ENCODE data around the gene CARS2. TPM values are rescaled to one million over a fixed set of nuclear protein-coding genes. Genes with fewer than 3 reads are reported as not detected.

The CARS2 gene
- total RNA-seq, 6 experiments from 2014 or later, result 50.1 to 68.0 (median 52.9) TPM

DNA sequence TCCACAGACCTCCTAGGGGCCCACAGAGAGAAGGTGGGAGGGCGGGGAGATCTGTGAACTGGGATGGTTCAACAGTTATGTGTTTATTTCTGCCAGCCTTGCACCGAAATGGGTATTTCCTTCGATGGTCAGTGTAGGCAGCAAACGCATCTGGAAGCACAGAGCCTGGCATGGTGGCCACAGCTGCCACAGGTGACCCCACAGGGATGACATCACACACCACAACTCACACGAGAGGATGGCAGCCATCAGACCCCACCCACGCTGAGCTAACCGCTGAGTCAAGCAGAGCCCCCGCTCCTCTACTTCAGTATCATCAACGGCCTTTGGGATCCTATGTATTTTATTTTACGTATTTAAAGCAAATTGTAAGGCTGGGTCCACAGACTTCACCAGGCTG is 53.2 kb downstream of the CARS2 start:
- Mint-ChIP-seq H3K27ac (no peak overlapping the region), H3K4me3 (no peak overlapping the region), H3K9me3 (no peaks in the 10 kb centered on the region; the same call in 1 of the 2 replicates), H3K27me3 (ENCODE audit: insufficient read depth) (peaks cover 3% of the 10 kb centered on the region; the same call in 1 of the 2 replicates), H3K36me3 (ENCODE audit: low read depth) (peaks cover 7% of the 10 kb centered on the region), H3K4me1 (ENCODE audit: low read depth) (peaks cover 5% of the 10 kb centered on the region; the same call in 1 of the 2 replicates)
- TF ChIP-seq, protein P1, sequence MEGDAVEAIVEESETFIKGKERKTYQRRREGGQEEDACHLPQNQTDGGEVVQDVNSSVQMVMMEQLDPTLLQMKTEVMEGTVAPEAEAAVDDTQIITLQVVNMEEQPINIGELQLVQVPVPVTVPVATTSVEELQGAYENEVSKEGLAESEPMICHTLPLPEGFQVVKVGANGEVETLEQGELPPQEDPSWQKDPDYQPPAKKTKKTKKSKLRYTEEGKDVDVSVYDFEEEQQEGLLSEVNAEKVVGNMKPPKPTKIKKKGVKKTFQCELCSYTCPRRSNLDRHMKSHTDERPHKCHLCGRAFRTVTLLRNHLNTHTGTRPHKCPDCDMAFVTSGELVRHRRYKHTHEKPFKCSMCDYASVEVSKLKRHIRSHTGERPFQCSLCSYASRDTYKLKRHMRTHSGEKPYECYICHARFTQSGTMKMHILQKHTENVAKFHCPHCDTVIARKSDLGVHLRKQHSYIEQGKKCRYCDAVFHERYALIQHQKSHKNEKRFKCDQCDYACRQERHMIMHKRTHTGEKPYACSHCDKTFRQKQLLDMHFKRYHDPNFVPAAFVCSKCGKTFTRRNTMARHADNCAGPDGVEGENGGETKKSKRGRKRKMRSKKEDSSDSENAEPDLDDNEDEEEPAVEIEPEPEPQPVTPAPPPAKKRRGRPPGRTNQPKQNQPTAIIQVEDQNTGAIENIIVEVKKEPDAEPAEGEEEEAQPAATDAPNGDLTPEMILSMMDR (IDR thresholded peaks at IDR 0.05), result no peak
- no peak for DNase-seq

DNA sequence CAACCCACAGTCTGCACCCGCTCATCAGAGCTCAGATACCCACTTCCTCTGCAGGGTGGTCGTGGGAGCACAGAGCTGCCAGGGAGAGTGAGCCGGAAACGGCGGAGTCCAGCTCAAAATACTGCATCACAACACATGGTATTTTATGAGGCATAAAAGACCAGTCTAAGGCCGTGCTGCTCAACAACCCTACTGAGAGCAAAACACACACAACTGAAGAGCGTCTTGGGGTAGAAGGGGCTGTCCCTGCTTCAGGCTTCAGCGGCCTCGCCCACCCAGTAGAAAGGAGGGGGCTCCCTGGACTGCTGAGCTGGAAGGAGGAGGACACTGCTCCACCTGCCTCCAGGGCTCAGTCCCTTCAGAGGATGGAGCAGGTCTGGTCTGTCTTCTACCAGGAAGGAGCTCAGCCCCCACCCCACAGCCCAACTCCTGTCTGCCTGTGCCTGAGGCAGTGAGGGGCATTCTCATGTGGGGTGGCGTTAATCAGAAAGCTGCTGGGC is 53.6 kb downstream of the CARS2 start:
- TF ChIP-seq, protein P1 (IDR thresholded peaks at IDR 0.05), result no peak
- Mint-ChIP-seq H3K27ac (no peak overlapping the region), H3K27me3 (ENCODE audit: insufficient read depth) (peaks cover 3% of the 10 kb centered on the region; the same call in 1 of the 2 replicates), H3K36me3 (ENCODE audit: low read depth) (peaks cover 5% of the 10 kb centered on the region; the same call in 1 of the 2 replicates), H3K4me3 (no peak overlapping the region), H3K9me3 (no peaks in the 10 kb centered on the region), H3K4me1 (ENCODE audit: low read depth) (peaks cover 5% of the 10 kb centered on the region; the same call in 1 of the 2 replicates)
- no peak for DNase-seq

- TF ChIP-seq, protein P1 (IDR thresholded peaks at IDR 0.05), result no peak
- H3K9me3 Mint-ChIP-seq, result no peaks in the 10 kb centered on the region
- H3K36me3 Mint-ChIP-seq (ENCODE audit: low read depth), result peaks cover 5% of the 10 kb centered on the region; the same call in 1 of the 2 replicates
- peaks cover 5% of the 10 kb centered on the region; the same call in 1 of the 2 replicates for H3K4me1 Mint-ChIP-seq (ENCODE audit: low read depth)
- no peak overlapping the region for H3K4me3 Mint-ChIP-seq
- no peak overlapping the region for H3K27ac Mint-ChIP-seq
- DNase-seq, result no peak
- H3K27me3 Mint-ChIP-seq (ENCODE audit: insufficient read depth), result peaks cover 3% of the 10 kb centered on the region; the same call in 1 of the 2 replicates
These were observed 54.1 kb downstream of the CARS2 start for GRCh38 chr13:110651726-110652230.

- Mint-ChIP-seq H3K27ac (no peak overlapping the region), H3K4me3 (no peak overlapping the region), H3K4me1 (ENCODE audit: low read depth) (peaks cover 5% of the 10 kb centered on the region; the same call in 1 of the 2 replicates), H3K9me3 (no peaks in the 10 kb centered on the region), H3K27me3 (ENCODE audit: insufficient read depth) (peaks cover 3% of the 10 kb centered on the region; the same call in 1 of the 2 replicates), H3K36me3 (ENCODE audit: low read depth) (peaks cover 3% of the 10 kb centered on the region; the same call in 1 of the 2 replicates)
- TF ChIP-seq, protein P1 (IDR thresholded peaks at IDR 0.05), result no peak
- no peak for DNase-seq
These were observed 54.6 kb downstream of the CARS2 start for GRCh38 chr13:110651271-110651670.

- H3K4me3 Mint-ChIP-seq, result no peak overlapping the region
- H3K4me1 Mint-ChIP-seq (ENCODE audit: low read depth), result peaks cover 5% of the 10 kb centered on the region; the same call in 1 of the 2 replicates
These were observed 55.5 kb downstream of the CARS2 start for GRCh38 chr13:110650436-110650835.

More at GRCh38 chr13:110650436-110650835, 55.5 kb downstream of the CARS2 start:
- Mint-ChIP-seq H3K27ac (no peak overlapping the region), H3K27me3 (ENCODE audit: insufficient read depth) (peaks cover 3% of the 10 kb centered on the region; the same call in 1 of the 2 replicates), H3K9me3 (no peaks in the 10 kb centered on the region), H3K36me3 (ENCODE audit: low read depth) (no peaks in the 10 kb centered on the region; the same call in 1 of the 2 replicates)
- TF ChIP-seq, protein P1 (IDR thresholded peaks at IDR 0.05), result no peak
- DNase-seq, result no peak
